Natural killer cell (primary cell): ENCODE data around the gene BRS3. TPM values are rescaled to one million over a fixed set of nuclear protein-coding genes. Genes with fewer than 3 reads are reported as not detected.

Experiments
- total RNA-seq, 4 donors: library from RNA; stranded (reverse); fragments of 120-200 nt in 1 of 4; gene quantifications; one replicate each; pipeline versions ENCODE4 v1.2.3 to v1.2.4, GENCODE V29; 2013 to 2022

Gene BRS3
- total RNA-seq, 3 donors from 2014 or later (not counting 1 experiment from before 2014, with no cell fraction given): not detected

Other genes starting within 250 kb of the BRS3 start
- gene MAP7D3, start 236.5 kb upstream of the BRS3 start, total RNA-seq: 1 to 10 TPM; 5.6 to 6.1 (median 5.7) TPM
- not detected for gene ADGRG4, start 187.0 kb upstream of the BRS3 start, total RNA-seq
- gene HTATSF1, start 9.6 kb downstream of the BRS3 start, total RNA-seq: 10 to 100 TPM; 26.4 to 30.4 (median 28.2) TPM
- not detected for gene VGLL1, start 44.3 kb downstream of the BRS3 start, total RNA-seq
- 1 to 10 TPM in 1 of 3 donors, under 1 TPM in 1, not detected in 1; 0.77 to 1.5 TPM for gene CD40LG, start 160.2 kb downstream of the BRS3 start, total RNA-seq